Gastroesophageal sphincter (tissue), 4 donors: ENCODE results near the gene FAM151B. TPM values are rescaled to one million over a fixed set of nuclear protein-coding genes. Genes with fewer than 3 reads are reported as not detected.

Experiments used
- ATAC-seq: fragments of 150-250 bp; one replicate; pipeline ENCODE4 v1.9.1; 2016; ENCODE audit warnings: mild to moderate bottlenecking, moderate library complexity
- H3K27ac ChIP-seq, 4 donors: fragments of 200-600 bp; sonication (generic) in 3 of 4; 1 replicate in 3 of 4; 2 replicates in 1 of 4; pipeline ENCODE4 v1.5.1; 2016 to 2019
- H3K27me3 ChIP-seq: fragments of 200-600 bp; sonication (generic); one replicate; pipeline ENCODE4 v1.5.1; 2019
- H3K36me3 ChIP-seq, 2 donors: fragments of 200-600 bp; sonication (generic); one replicate each; pipeline ENCODE4 v1.5.1; 2019; ENCODE audit warnings: control low read depth in 1 of 2
- H3K4me1 ChIP-seq, 3 donors: fragments of 200-600 bp; sonication (generic); 1 replicate in 2 of 3; 2 replicates in 1 of 3; pipeline ENCODE4 v1.5.1; 2016 to 2019; ENCODE audit warnings: control low read depth in 2 of 3
- H3K4me3 ChIP-seq, 2 donors: fragments of 200-600 bp; sonication (generic); one replicate each; pipeline ENCODE4 v1.5.1; 2019; ENCODE audit warnings: mild to moderate bottlenecking in 1 of 2, moderate library complexity in 1 of 2
- H3K9me3 ChIP-seq, 3 donors: fragments of 200-600 bp; sonication (generic); one replicate each; pipeline ENCODE4 v1.5.1; 2017 to 2019; ENCODE audit warnings: control low read depth in 2 of 3
- CTCF ChIP-seq, 4 experiments: fragments of 200-600 bp in 2 of 4; fragments of 450-650 bp in 2 of 4; sonication (generic) in 1 of 4; IDR thresholded peaks; one replicate each; pipeline ENCODE4 v1.5.1; 2017 to 2019; ENCODE audit warnings: antibody characterized with exemption in 4 of 4, mild to moderate bottlenecking in 2 of 4, moderate library complexity in 2 of 4
- EP300 ChIP-seq: sonication (generic); formaldehyde crosslinking; IDR thresholded peaks from one replicate; pipeline ENCODE4 v1.6.1; 2017; ENCODE audit warnings: antibody characterized with exemption, mild to moderate bottlenecking
- POLR2A ChIP-seq, 2 donors: fragments of 450-650 bp; IDR thresholded peaks; one replicate each; pipeline ENCODE4 v1.6.1; 2017; ENCODE audit warnings: antibody characterized with exemption in 2 of 2, mild to moderate bottlenecking in 2 of 2, moderate library complexity in 1 of 2
- POLR2AphosphoS5 ChIP-seq: sonication (generic); formaldehyde crosslinking; IDR thresholded peaks from one replicate; pipeline ENCODE4 v1.6.1; 2017; ENCODE audit warnings: antibody characterized with exemption
- WGBS, 2 donors: methylation state at CpG; one replicate each; pipeline ENCODE4 v1.1.5; 2018; ENCODE audit warnings: low coverage in 1 of 2; 5-methylcytosine and 5-hydroxymethylcytosine counted together
- total RNA-seq, 4 donors: library from RNA; depleted of rRNA; stranded (reverse); fragments of >200 nt; gene quantifications; one replicate each; pipeline ENCODE4 v1.1.0, GENCODE V29; 2016

Gene FAM151B
- total RNA-seq, 4 donors from 2014 or later: 1.3 to 11.2 (median 3.3) TPM

GRCh38 chr5:80559244-80559643, 71.3 kb downstream of the FAM151B start:
- Histone ChIP-seq H3K27ac (no peak overlapping the region), H3K4me1 (no peaks in the 10 kb centered on the region), H3K9me3 (no peaks in the 10 kb centered on the region), H3K27me3 (peaks cover 35% of the 10 kb centered on the region), H3K4me3 (no peak overlapping the region), H3K36me3 (no peaks in the 10 kb centered on the region)
- TF ChIP-seq CTCF (IDR thresholded peaks at IDR 0.05) (no peak), POLR2AphosphoS5 (no peak), POLR2A (IDR thresholded peaks at IDR 0.05) (no peak), EP300 (no peak)
- WGBS, 2 donors: 80 to 90% methylated on average over 1 to 2 of the region's 4 CpGs
- no peak for ATAC-seq

GRCh38 chr5:80565330-80565729, 77.4 kb downstream of the FAM151B start:
- H3K27me3 ChIP-seq: peaks cover 38% of the 10 kb centered on the region
- no peaks in the 10 kb centered on the region for H3K9me3 ChIP-seq
- H3K4me1 ChIP-seq: peaks cover 0 to 14% (median 8%) of the 10 kb centered on the region in 3 donors
- no peaks in the 10 kb centered on the region for H3K36me3 ChIP-seq
- no peak overlapping the region for H3K4me3 ChIP-seq
- H3K27ac ChIP-seq: no peak overlapping the region
- no peak for ATAC-seq
- no peak for TF ChIP-seq POLR2AphosphoS5
- no peak for TF ChIP-seq POLR2A (IDR thresholded peaks at IDR 0.05)
- no peak for TF ChIP-seq EP300
- no peak for TF ChIP-seq CTCF (IDR thresholded peaks at IDR 0.05)
- 72 to 80% methylated on average over 5 of the region's 5 CpGs for WGBS, 2 donors

GRCh38 chr5:80566711-80567259, 78.9 kb downstream of the FAM151B start:
- Histone ChIP-seq H3K36me3 (no peaks in the 10 kb centered on the region), H3K4me1 (peaks cover 0 to 18% (median 8%) of the 10 kb centered on the region in 3 donors), H3K4me3 (no peak overlapping the region), H3K27ac (no peak overlapping the region), H3K27me3 (peaks cover 52% of the 10 kb centered on the region), H3K9me3 (no peaks in the 10 kb centered on the region)
- WGBS, 2 donors: 76 to 80% methylated on average over 3 to 5 of the region's 5 CpGs
- ATAC-seq: no peak
- no peak for TF ChIP-seq POLR2A (IDR thresholded peaks at IDR 0.05)
- TF ChIP-seq EP300: no peak
- no peak for TF ChIP-seq POLR2AphosphoS5
- no peak for TF ChIP-seq CTCF (IDR thresholded peaks at IDR 0.05)

- 32% methylated on average over 3 of the region's 6 CpGs; no CpG with 5 or more reads in 1 of the 2 donors for WGBS, 2 donors
- Histone ChIP-seq H3K4me1 (peaks cover 0 to 18% (median 8%) of the 10 kb centered on the region in 3 donors), H3K27ac (no peak overlapping the region), H3K4me3 (no peak overlapping the region), H3K27me3 (peaks cover 63% of the 10 kb centered on the region), H3K9me3 (no peaks in the 10 kb centered on the region), H3K36me3 (no peaks in the 10 kb centered on the region)
- no peak for TF ChIP-seq POLR2A (IDR thresholded peaks at IDR 0.05)
- no peak for TF ChIP-seq EP300
- TF ChIP-seq POLR2AphosphoS5: no peak
- no peak for TF ChIP-seq CTCF (IDR thresholded peaks at IDR 0.05)
- no peak for ATAC-seq
These were observed 80.4 kb downstream of the FAM151B start for GRCh38 chr5:80568251-80568650.
